NOMO-1 treated with DMSO at 0.1 percent for 48 hours (cell line): Measurements from ENCODE around the gene TAS2R1.

Source experiments
- DNase-seq: peaks from one replicate; lab custom pipeline; 2025; ENCODE audit not compliant: unreplicated experiment; lab: John Stamatoyannopoulos, UW

Gene TAS2R1, protein sequence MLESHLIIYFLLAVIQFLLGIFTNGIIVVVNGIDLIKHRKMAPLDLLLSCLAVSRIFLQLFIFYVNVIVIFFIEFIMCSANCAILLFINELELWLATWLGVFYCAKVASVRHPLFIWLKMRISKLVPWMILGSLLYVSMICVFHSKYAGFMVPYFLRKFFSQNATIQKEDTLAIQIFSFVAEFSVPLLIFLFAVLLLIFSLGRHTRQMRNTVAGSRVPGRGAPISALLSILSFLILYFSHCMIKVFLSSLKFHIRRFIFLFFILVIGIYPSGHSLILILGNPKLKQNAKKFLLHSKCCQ

DNA sequence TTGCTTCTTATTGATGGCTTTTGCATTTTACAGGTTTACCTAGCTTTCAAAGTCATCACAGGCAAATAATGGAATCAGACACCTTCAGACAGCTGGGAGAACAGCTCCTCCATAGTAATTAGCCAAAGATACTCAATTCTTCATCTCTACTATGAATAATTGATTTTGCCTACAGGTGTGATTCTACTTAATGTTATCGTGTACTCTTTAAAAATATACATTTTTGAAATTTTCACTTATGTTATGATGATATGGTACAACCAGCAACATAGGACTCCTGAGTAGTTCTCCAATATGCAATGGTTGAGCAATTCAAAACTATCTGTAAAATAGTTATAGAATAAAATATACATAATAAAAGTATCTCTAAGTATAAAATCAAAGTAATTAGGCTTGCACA lies at the start of gene TAS2R1:
Gene TAS2R1 (minus strand): TSS at position 101 of the 400 bp plus-strand sequence. CDS start 319 bp downstream, outside the sequence.
- no peak for DNase-seq

DNA sequence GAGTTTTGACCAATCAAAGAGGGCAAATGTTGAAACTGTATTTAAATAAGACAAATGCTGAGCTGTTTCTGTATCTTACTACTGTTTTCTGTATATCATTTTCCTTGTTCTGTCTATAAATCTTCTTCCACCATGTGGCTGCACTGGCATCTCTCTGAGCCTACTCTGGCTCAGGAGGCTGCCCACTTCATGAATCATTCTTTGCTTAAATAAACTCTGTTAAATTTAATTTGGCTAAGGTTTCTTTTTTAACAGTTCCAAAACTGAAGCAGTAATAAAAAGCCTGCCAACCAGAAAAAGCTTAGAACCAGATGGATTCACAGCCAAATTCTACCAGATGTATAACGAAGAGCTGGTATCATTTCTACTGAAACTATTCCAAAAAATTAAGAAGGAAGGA lies 40.2 kb upstream of the TAS2R1 start:
- DNase-seq: no peak

GRCh38 chr5:9667906-9668305 lies 37.8 kb upstream of the TAS2R1 start:
- no peak for DNase-seq

DNA sequence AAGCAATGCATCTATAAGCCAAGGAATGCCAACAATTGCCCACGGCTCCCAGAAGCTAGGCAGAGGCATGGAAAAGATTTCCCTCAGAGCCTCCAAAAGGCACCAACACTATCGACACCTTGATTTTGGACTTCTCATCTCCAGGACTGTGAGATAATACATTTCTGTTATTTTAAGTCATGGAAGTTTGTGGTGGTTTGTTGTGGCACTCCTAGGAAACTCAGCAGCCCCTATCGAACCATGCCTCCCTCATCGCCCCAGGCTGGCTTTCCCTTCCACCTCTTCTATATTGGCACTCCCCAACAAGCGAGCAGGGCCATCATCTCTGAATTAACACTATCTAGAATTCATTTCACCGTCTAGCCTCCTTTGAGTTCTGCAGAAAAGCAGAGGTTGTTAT lies 33.7 kb upstream of the TAS2R1 start:
- DNase-seq: no peak

- no peak for DNase-seq
Measured at GRCh38 chr5:9661316-9662015, 31.3 kb upstream of the TAS2R1 start.

GRCh38 chr5:9658706-9659105 lies 28.6 kb upstream of the TAS2R1 start:
- DNase-seq: no peak

DNA sequence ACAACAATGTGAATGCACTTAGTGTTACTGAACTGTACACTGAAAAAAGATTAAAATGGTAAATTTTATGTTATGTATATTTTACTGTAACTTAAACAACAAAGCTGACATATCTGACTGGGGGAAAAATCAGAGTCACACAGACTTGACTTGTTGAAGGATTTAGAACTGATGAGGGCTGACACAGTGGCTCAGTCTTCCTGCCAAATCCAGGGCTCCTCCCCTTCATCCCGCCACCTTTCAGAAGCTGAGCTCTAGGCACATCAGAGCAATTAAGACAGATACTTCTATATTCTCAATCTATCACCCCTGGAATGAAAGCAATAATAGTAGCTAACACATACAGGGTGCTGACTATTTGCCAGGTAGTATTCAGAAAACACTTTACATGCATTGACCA lies 27.7 kb upstream of the TAS2R1 start:
- no peak for DNase-seq

GRCh38 chr5:9655641-9656040 lies 25.5 kb upstream of the TAS2R1 start:
- no peak for DNase-seq

DNA sequence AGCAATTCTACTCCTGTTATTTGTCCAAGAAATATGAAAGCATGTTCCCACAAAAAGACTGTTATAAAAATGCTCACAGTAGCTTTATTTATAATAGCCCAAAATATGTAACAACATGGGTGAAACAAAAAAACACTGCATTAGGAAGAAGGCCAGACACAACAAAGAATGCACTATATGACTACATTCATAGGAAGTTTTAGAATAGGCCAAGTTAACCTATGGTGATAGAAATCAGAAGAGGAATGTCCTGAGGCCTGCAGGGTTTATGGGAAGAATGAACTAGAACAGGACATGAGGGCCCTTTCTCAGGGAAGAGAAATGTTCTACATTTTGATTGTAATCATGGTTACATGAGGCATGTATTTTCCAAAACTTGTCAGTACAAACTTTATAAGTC lies 24.7 kb upstream of the TAS2R1 start:
- DNase-seq: no peak

GRCh38 chr5:9653811-9654210 lies 23.7 kb upstream of the TAS2R1 start:
- DNase-seq: no peak

- DNase-seq: no peak
Measured at GRCh38 chr5:9653061-9653460, 22.9 kb upstream of the TAS2R1 start.

DNA sequence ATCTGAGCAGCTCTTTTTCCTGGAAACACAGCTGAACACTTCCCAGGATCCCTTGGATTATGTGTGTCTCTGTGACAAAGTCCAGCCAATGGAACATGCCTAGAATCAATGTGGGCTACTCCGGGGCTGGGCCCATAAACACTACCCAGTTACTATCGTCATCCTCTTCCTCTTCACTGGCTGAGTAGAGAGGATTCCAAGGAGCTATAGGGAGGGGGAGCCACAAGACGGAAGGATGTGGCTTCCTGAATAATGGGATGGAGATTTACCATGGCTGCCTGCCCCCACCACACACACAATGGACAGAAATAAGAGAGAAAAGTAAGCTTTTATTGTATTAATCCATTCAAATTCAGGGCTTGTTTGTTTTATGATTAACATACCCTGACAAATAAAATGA lies 22.1 kb upstream of the TAS2R1 start:
- DNase-seq: no peak

DNA sequence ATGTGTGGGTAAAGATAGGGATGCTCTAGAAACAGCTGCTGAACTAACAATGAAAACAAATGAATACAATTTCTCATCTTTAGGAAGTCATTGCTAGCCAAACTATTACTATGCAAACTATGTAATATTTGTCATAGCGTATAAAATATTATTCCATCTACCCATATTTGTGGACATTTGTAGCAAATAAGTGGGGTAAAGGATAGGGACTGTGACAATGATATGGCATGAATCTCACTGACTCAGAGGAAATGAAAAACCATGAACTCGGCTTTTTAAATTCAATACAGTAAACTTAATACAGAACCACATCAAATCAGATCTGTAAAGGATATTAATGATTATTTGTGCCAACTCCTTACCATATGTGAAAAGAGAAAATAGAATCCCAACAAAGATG lies 16.7 kb upstream of the TAS2R1 start:
- DNase-seq: no peak

- DNase-seq: no peak
Measured at GRCh38 chr5:9644630-9645029, 14.5 kb upstream of the TAS2R1 start.

GRCh38 chr5:9642621-9643020 lies 12.5 kb upstream of the TAS2R1 start:
- DNase-seq: no peak

GRCh38 chr5:9641806-9642355 lies 11.7 kb upstream of the TAS2R1 start:
- DNase-seq: no peak

GRCh38 chr5:9632495-9632894 lies 2.3 kb upstream of the TAS2R1 start:
- no peak for DNase-seq

DNA sequence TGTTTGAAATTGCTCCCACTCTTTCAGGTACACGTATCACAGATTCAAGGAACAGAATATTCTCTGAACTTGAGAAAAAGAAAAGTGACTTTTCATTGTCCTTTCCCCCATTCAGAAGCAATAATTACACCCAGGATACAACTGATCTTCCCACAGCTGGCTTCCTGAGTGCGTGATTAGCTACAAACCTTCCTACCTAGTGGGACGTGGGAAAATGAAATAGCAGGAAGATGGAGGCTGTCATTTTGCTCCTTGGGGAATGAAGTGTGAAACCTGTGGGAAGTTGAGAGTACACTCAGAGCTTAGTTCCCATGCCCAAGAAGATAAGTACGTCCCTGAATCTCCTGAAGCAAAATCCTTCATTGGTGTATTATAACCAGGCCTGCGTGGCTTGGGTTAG lies 2.6 kb downstream of the TAS2R1 start:
- DNase-seq: no peak

DNA sequence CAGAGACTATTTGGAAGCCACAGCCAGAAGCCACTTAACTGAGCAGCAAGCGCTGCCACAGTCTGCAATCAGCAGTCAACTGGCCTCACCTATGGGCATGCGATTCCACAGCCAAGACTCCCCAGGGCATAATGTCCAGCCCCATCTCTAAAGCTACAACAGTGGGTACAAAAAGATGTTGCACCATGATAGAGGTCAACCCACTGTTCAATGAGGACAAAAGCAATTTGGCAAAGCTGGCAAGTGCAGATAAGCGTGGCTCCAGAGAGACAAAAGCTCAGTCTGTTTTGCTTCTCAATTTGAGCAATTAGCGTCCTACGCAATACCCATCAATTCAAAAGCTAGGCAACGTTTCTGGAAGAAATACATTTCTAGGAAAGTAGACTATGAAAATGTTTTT lies 3.2 kb downstream of the TAS2R1 start:
- DNase-seq: no peak

GRCh38 chr5:9625731-9626130 lies 4.4 kb downstream of the TAS2R1 start:
- no peak for DNase-seq

DNA sequence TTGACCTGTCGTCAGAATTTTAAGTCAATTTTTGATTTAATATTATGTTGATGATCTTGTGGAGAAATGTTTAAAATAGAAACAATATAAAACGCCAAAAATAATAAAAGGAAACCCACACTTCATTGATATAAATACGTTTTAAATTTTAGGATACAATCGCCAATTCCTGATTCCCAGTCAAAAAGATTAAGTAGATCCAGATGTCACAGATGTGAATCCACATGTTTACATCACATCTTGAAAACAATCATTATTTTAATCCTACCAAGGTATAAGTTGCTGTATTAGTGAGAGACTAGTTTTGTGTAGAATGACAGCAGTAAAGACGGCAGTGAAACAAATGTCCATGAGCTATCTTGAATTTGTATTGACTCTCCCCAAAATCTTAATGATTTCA lies 4.9 kb downstream of the TAS2R1 start:
- DNase-seq: no peak

DNA sequence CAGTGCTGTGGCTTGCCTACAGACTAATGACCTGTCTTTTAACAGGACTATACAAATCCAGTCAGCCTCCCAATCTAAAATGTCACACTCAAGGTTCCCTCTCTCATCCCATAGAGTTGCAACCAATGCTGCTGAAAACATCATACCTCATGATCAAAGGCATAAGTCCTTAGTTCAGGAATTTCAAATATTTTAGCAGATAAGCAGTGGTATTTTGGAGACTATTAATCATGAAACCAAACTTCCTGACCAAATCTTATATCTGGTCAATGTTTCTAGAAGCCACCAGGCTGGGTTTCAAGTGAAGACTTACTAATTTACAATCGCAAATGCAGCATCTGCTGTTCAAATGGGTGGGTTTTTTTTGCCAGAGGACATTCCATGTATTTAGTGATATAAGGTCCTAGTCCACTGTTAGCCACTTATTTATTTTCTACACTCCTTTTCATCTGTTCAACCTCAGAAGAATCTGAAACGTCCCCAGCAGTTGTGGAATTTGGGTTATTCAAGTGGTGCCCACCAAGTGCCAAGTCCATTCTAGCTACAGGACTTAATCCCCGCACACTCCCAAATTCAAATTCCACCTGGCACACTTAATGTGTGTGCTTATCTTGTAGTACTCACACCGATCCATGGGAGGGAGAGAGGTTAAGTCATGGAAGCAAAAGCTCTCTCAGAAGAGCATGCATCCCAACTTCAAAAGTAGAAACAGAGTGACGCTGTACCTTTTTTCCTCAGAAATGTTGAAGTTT lies 5.8 kb downstream of the TAS2R1 start:
- DNase-seq: no peak
